HEK293 (cell line): ENCODE measurements around the gene ARHGAP15.

Experiments used
- CTCF ChIA-PET: fragments of 350-600 bp; formaldehyde crosslinking; extraction: SDS; loops from one replicate; lab custom pipeline; 2021; ENCODE audit warnings: antibody characterized with exemption; lab: Yijun Ruan, JAX
- POLR2A ChIA-PET: fragments of 300-600 bp; formaldehyde crosslinking; extraction: SDS; loops from one replicate; lab custom pipeline; 2020; ENCODE audit warnings: antibody characterized with exemption, inconsistent platforms; lab: Yijun Ruan, JAX
- H3K27ac ChIP-seq: fragments of 200-500 bp; sonication (Bioruptor generic); 2 replicates; pipeline ENCODE4 v1.5.1; 2014; ENCODE audit warnings: low read depth, low read length, control low read depth, inconsistent platforms; ENCODE audit errors: extremely low read depth
- H3K36me3 ChIP-seq, 2 experiments: fragments of 200-500 bp in 1 of 2; sonication (Bioruptor generic) in 1 of 2; 1 replicate in 1 of 2; 2 replicates in 1 of 2; pipeline ENCODE4 v1.5.1; 2014 to 2017; ENCODE audit warnings: inconsistent platforms in 2 of 2, low read length in 2 of 2; ENCODE audit not compliant: control insufficient read depth in 2 of 2, insufficient read depth in 1 of 2
- H3K4me1 ChIP-seq: fragments of 200-500 bp; sonication (Bioruptor generic); 2 replicates; pipeline ENCODE4 v1.5.1; 2014; ENCODE audit warnings: mild to moderate bottlenecking, low read length, inconsistent platforms; ENCODE audit not compliant: control insufficient read depth, insufficient read depth
- H3K4me3 ChIP-seq: 2 replicates; pipeline ENCODE4 v1.5.1; 2011; ENCODE audit warnings: low read depth, mild to moderate bottlenecking, control low read depth, low read length, moderate library complexity
- H3K9me3 ChIP-seq: fragments of 200-500 bp; sonication (Bioruptor generic); 2 replicates; pipeline ENCODE4 v1.5.1; 2014; ENCODE audit warnings: low read depth, low read length, inconsistent platforms; ENCODE audit not compliant: control insufficient read depth, insufficient read depth
- BCL11A ChIP-seq: fragments of 450-650 bp; formaldehyde crosslinking; IDR thresholded peaks from 2 replicates; pipeline ENCODE4 v1.5.1; 2016; ENCODE audit warnings: low read depth, missing biosample characterization, missing genetic modification characterization
- HOXA7 ChIP-seq: sonication (generic); formaldehyde crosslinking; IDR thresholded peaks from 2 replicates; pipeline ENCODE4 v1.8.1; 2022; ENCODE audit warnings: missing genetic modification reagents, borderline replicate concordance
- KLF16 ChIP-seq: fragments of 450-650 bp; formaldehyde crosslinking; IDR thresholded peaks from 2 replicates; pipeline ENCODE4 v1.5.1; 2017; ENCODE audit warnings: missing biosample characterization, missing genetic modification characterization
- MEIS1 ChIP-seq: sonication (generic); formaldehyde crosslinking; IDR thresholded peaks from 2 replicates; pipeline ENCODE4 v1.8.1; 2022; ENCODE audit warnings: missing genetic modification reagents, mild to moderate bottlenecking, borderline replicate concordance
- PRDM10 ChIP-seq: fragments of 450-650 bp; formaldehyde crosslinking; IDR thresholded peaks from 2 replicates; pipeline ENCODE4 v1.5.1; 2016; ENCODE audit warnings: missing biosample characterization, missing genetic modification characterization
- REPIN1 ChIP-seq: fragments of 450-650 bp; formaldehyde crosslinking; IDR thresholded peaks from 2 replicates; pipeline ENCODE4 v1.5.1; 2017; ENCODE audit warnings: missing biosample characterization, missing genetic modification characterization, low read depth
- SCRT1 ChIP-seq: fragments of 450-650 bp; formaldehyde crosslinking; IDR thresholded peaks from 2 replicates; pipeline ENCODE4 v1.5.1; 2016; ENCODE audit warnings: missing biosample characterization, missing genetic modification characterization, borderline replicate concordance
- WT1 ChIP-seq: fragments of 450-650 bp; formaldehyde crosslinking; IDR thresholded peaks from 2 replicates; pipeline ENCODE4 v1.5.1; 2016; ENCODE audit warnings: missing biosample characterization, missing genetic modification characterization
- YY1 ChIP-seq: fragments of 450-650 bp; formaldehyde crosslinking; IDR thresholded peaks from 2 replicates; pipeline ENCODE4 v1.5.1; 2018; ENCODE audit warnings: missing biosample characterization, missing genetic modification characterization
- ZBTB44 ChIP-seq: fragments of 450-650 bp; IDR thresholded peaks from 2 replicates; pipeline ENCODE4 v1.5.1; 2018; ENCODE audit warnings: missing biosample characterization, mild to moderate bottlenecking, missing genetic modification characterization
- ZFHX2 ChIP-seq: fragments of 450-650 bp; formaldehyde crosslinking; conservative IDR thresholded peaks from 2 replicates; pipeline ENCODE4 v1.5.1; 2016; ENCODE audit warnings: missing biosample characterization, missing genetic modification characterization
- ZFP37 ChIP-seq: fragments of 450-650 bp; formaldehyde crosslinking; IDR thresholded peaks from 2 replicates; pipeline ENCODE4 v1.5.1; 2016; ENCODE audit warnings: missing biosample characterization, missing genetic modification characterization
- ZIC2 ChIP-seq: fragments of 450-650 bp; formaldehyde crosslinking; IDR thresholded peaks from 2 replicates; pipeline ENCODE4 v1.5.1; 2016; ENCODE audit warnings: missing biosample characterization, missing genetic modification characterization
- ZNF112 ChIP-seq: fragments of 450-650 bp; formaldehyde crosslinking; IDR thresholded peaks from 2 replicates; pipeline ENCODE4 v1.5.0; 2017; ENCODE audit warnings: missing biosample characterization, missing genetic modification characterization
- ZNF133 ChIP-seq: fragments of 450-650 bp; formaldehyde crosslinking; IDR thresholded peaks from 2 replicates; pipeline ENCODE4 v1.5.1; 2016; ENCODE audit warnings: missing biosample characterization, missing genetic modification characterization
- ZNF16 ChIP-seq: fragments of 450-650 bp; formaldehyde crosslinking; IDR thresholded peaks from 2 replicates; pipeline ENCODE4 v1.5.1; 2016; ENCODE audit warnings: low read depth, missing biosample characterization, missing genetic modification characterization
- ZNF169 ChIP-seq: fragments of 450-650 bp; formaldehyde crosslinking; IDR thresholded peaks from 2 replicates; pipeline ENCODE4 v1.5.1; 2016; ENCODE audit warnings: missing biosample characterization, missing genetic modification characterization
- ZNF174 ChIP-seq: fragments of 450-650 bp; formaldehyde crosslinking; IDR thresholded peaks from 2 replicates; pipeline ENCODE4 v1.5.0; 2017; ENCODE audit warnings: missing biosample characterization, mild to moderate bottlenecking, missing genetic modification characterization
- ZNF311 ChIP-seq: fragments of 450-650 bp; formaldehyde crosslinking; IDR thresholded peaks from 2 replicates; pipeline ENCODE4 v1.5.1; 2017; ENCODE audit warnings: missing biosample characterization, missing genetic modification characterization, borderline replicate concordance
- ZNF335 ChIP-seq: fragments of 450-650 bp; formaldehyde crosslinking; conservative IDR thresholded peaks from 2 replicates; pipeline ENCODE4 v1.5.1; 2016; ENCODE audit warnings: missing biosample characterization, missing genetic modification characterization
- ZNF354C ChIP-seq: fragments of 450-650 bp; formaldehyde crosslinking; IDR thresholded peaks from 2 replicates; pipeline ENCODE4 v1.5.1; 2016; ENCODE audit warnings: missing biosample characterization, missing genetic modification characterization, low read depth, borderline replicate concordance
- ZNF37A ChIP-seq: fragments of 450-650 bp; IDR thresholded peaks from 2 replicates; pipeline ENCODE4 v1.5.1; 2018; ENCODE audit warnings: missing biosample characterization, missing genetic modification characterization
- ZNF513 ChIP-seq: fragments of 450-650 bp; IDR thresholded peaks from 2 replicates; pipeline ENCODE4 v1.5.1; 2018; ENCODE audit warnings: missing biosample characterization, missing genetic modification characterization
- ZNF529 ChIP-seq: fragments of 450-650 bp; formaldehyde crosslinking; IDR thresholded peaks from 2 replicates; pipeline ENCODE4 v1.5.1; 2017; ENCODE audit warnings: missing genetic modification characterization, missing biosample characterization; ENCODE audit not compliant: insufficient replicate concordance
- ZNF654 ChIP-seq: fragments of 450-650 bp; formaldehyde crosslinking; IDR thresholded peaks from 2 replicates; pipeline ENCODE4 v1.5.1; 2016; ENCODE audit warnings: low read depth, missing biosample characterization, missing genetic modification characterization
- ZNF660 ChIP-seq: fragments of 450-650 bp; IDR thresholded peaks from 2 replicates; pipeline ENCODE4 v1.5.1; 2018; ENCODE audit warnings: missing biosample characterization, mild to moderate bottlenecking, missing genetic modification characterization
- ZNF707 ChIP-seq: fragments of 450-650 bp; formaldehyde crosslinking; IDR thresholded peaks from 2 replicates; pipeline ENCODE4 v1.5.1; 2016; ENCODE audit warnings: missing biosample characterization, missing genetic modification characterization
- ZNF785 ChIP-seq: fragments of 450-650 bp; formaldehyde crosslinking; IDR thresholded peaks from 2 replicates; pipeline ENCODE4 v1.5.1; 2016; ENCODE audit warnings: missing biosample characterization, missing genetic modification characterization
- ZXDB ChIP-seq: fragments of 450-650 bp; formaldehyde crosslinking; IDR thresholded peaks from 2 replicates; pipeline ENCODE4 v1.5.1; 2016; ENCODE audit warnings: missing biosample characterization, missing genetic modification characterization

ARHGAP15 gene

GRCh38 chr2:143294068-143294467, 164.8 kb downstream of the ARHGAP15 start:
- H3K4me3 ChIP-seq: no peak overlapping the region
- H3K36me3 ChIP-seq: no peaks in the 10 kb centered on the region
- ChIA-PET POLR2A (no interaction called here), CTCF (no interaction called here)
- no peak overlapping the region for H3K27ac ChIP-seq
- H3K9me3 ChIP-seq: no peaks in the 10 kb centered on the region
- no peaks in the 10 kb centered on the region for H3K4me1 ChIP-seq
- TF ChIP-seq ZNF112 (tag by site-specific recombination) (no peak), KLF16 (tag by site-specific recombination) (no peak), ZBTB44 (tag by site-specific recombination) (no peak), WT1 (no peak), ZIC2 (tag by site-specific recombination) (no peak), SCRT1 (no peak), ZFP37 (no peak), ZNF335 (tag by site-specific recombination) (no peak), ZNF654 (no peak), ZNF660 (tag by site-specific recombination) (no peak), ZNF785 (tag by site-specific recombination) (no peak), ZNF311 (tag by site-specific recombination) (no peak), HOXA7 (CRISPR knock-in tag) (no peak)

GRCh38 chr2:143296089-143296488, 166.9 kb downstream of the ARHGAP15 start:
- Histone ChIP-seq H3K4me1 (no peaks in the 10 kb centered on the region), H3K27ac (no peak overlapping the region), H3K36me3 (no peaks in the 10 kb centered on the region), H3K9me3 (no peaks in the 10 kb centered on the region), H3K4me3 (no peak overlapping the region)
- POLR2A ChIA-PET: no interaction called here
- CTCF ChIA-PET: interaction anchor here (1.2 to 1.5 kb wide), 2 partner anchors 10 to 12 kb away, joined by 3 to 8 read pairs; no protein-coding TSS in a partner anchor
- TF ChIP-seq ZFHX2 (tag by site-specific recombination): no peak
- no peak for TF ChIP-seq ZNF311 (tag by site-specific recombination)
- no peak for TF ChIP-seq ZNF335 (tag by site-specific recombination)
- no peak for TF ChIP-seq ZNF169
- no peak for TF ChIP-seq ZXDB (tag by site-specific recombination)
- TF ChIP-seq HOXA7 (CRISPR knock-in tag): no peak
- no peak for TF ChIP-seq ZNF513 (tag by site-specific recombination)
- TF ChIP-seq ZNF37A: no peak
- no peak for TF ChIP-seq MEIS1 (CRISPR knock-in tag)
- no peak for TF ChIP-seq ZNF707 (tag by site-specific recombination)
- TF ChIP-seq ZNF174: no peak
- TF ChIP-seq ZNF354C (tag by site-specific recombination): no peak
- TF ChIP-seq YY1 (tag by site-specific recombination): no peak
- TF ChIP-seq BCL11A: no peak
- no peak for TF ChIP-seq ZNF529 (tag by site-specific recombination)
- TF ChIP-seq PRDM10 (tag by site-specific recombination): no peak
- no peak for TF ChIP-seq ZNF133 (tag by site-specific recombination)
- no peak for TF ChIP-seq REPIN1
- no peak for TF ChIP-seq ZNF16 (tag by site-specific recombination)
